ENCODE results near the gene CDK5RAP2.

Gene CDK5RAP2

DNA sequence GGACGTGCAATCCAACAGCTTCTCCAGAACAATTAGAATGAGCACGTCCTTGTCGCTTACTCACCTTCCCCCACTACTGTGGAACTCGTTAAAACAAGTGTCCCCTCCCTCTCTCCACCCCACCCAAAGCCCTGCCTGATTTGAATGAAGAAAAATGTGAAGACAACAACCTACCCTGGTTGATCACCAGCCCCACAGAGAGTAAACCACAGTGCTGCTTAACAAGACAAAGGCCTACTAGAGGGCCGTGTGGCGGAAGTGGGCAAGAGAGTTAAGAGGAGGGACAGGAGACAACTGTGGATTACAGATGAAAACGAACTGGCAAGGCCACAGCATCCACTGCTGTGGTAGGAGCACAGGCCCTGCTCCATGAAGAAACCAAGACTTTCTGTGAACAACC is 51.1 kb downstream of the CDK5RAP2 start:
- TF ChIP-seq EZH2phosphoT487 (IDR thresholded peaks at IDR 0.05; ENCODE audit: borderline replicate concordance) = no peak
- TF ChIP-seq, protein P1, sequence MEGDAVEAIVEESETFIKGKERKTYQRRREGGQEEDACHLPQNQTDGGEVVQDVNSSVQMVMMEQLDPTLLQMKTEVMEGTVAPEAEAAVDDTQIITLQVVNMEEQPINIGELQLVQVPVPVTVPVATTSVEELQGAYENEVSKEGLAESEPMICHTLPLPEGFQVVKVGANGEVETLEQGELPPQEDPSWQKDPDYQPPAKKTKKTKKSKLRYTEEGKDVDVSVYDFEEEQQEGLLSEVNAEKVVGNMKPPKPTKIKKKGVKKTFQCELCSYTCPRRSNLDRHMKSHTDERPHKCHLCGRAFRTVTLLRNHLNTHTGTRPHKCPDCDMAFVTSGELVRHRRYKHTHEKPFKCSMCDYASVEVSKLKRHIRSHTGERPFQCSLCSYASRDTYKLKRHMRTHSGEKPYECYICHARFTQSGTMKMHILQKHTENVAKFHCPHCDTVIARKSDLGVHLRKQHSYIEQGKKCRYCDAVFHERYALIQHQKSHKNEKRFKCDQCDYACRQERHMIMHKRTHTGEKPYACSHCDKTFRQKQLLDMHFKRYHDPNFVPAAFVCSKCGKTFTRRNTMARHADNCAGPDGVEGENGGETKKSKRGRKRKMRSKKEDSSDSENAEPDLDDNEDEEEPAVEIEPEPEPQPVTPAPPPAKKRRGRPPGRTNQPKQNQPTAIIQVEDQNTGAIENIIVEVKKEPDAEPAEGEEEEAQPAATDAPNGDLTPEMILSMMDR (conservative IDR thresholded peaks at IDR 0.05; ENCODE audit: low read length) = no peak
- H4K20me1 ChIP-seq (ENCODE audit: insufficient read depth, low read length, poor library complexity, severe bottlenecking) = no peaks in the 10 kb centered on the region
- H3K27me3 ChIP-seq (ENCODE audit: insufficient read depth, low read length, poor library complexity, severe bottlenecking) = no peaks in the 10 kb centered on the region
- peaks cover 97% of the 10 kb centered on the region for H3K36me3 ChIP-seq (ENCODE audit: insufficient read depth, low read length)
- no peaks in the 10 kb centered on the region for H3K9me3 ChIP-seq (ENCODE audit: insufficient read depth, low read depth, low read length)
- no peak overlapping the region for H3K9ac ChIP-seq (ENCODE audit: low read depth, low read length, poor library complexity, severe bottlenecking)
- no peak overlapping the region for H3K4me3 ChIP-seq (ENCODE audit: low read length, poor library complexity, severe bottlenecking)
- H3K79me2 ChIP-seq (ENCODE audit: insufficient read depth, low read length) = no peaks in the 10 kb centered on the region
- no peaks in the 10 kb centered on the region for H3F3A ChIP-seq (ENCODE audit: low read depth)
- H3K4me2 ChIP-seq (ENCODE audit: low read depth, low read length, poor library complexity, severe bottlenecking) = no peak overlapping the region
- no peak overlapping the region for H2AFZ ChIP-seq (ENCODE audit: low read length)
- H3K9me2 ChIP-seq (replicated peaks; ENCODE audit: low read depth, low read length) = no peaks in the 10 kb centered on the region
- no peaks in the 10 kb centered on the region for H3K4me1 ChIP-seq (ENCODE audit: insufficient read depth, low read length, poor library complexity, severe bottlenecking)

- H3K9ac ChIP-seq (ENCODE audit: low read depth, low read length, poor library complexity, severe bottlenecking) = no peak overlapping the region
- H3K9me3 ChIP-seq (ENCODE audit: insufficient read depth, low read depth, low read length) = no peaks in the 10 kb centered on the region
- peaks cover 97% of the 10 kb centered on the region for H3K36me3 ChIP-seq (ENCODE audit: insufficient read depth, low read length)
- H4K20me1 ChIP-seq (ENCODE audit: insufficient read depth, low read length, poor library complexity, severe bottlenecking) = no peaks in the 10 kb centered on the region
- H3K27me3 ChIP-seq (ENCODE audit: insufficient read depth, low read length, poor library complexity, severe bottlenecking) = no peaks in the 10 kb centered on the region
- no peaks in the 10 kb centered on the region for H3K9me2 ChIP-seq (replicated peaks; ENCODE audit: low read depth, low read length)
- H3K4me3 ChIP-seq (ENCODE audit: low read length, poor library complexity, severe bottlenecking) = no peak overlapping the region
- H3K4me2 ChIP-seq (ENCODE audit: low read depth, low read length, poor library complexity, severe bottlenecking) = no peak overlapping the region
- TF ChIP-seq, protein P1 (conservative IDR thresholded peaks at IDR 0.05; ENCODE audit: low read length) = no peak
- TF ChIP-seq EZH2phosphoT487 (IDR thresholded peaks at IDR 0.05; ENCODE audit: borderline replicate concordance) = no peak
- no peaks in the 10 kb centered on the region for H3F3A ChIP-seq (ENCODE audit: low read depth)
- no peaks in the 10 kb centered on the region for H3K4me1 ChIP-seq (ENCODE audit: insufficient read depth, low read length, poor library complexity, severe bottlenecking)
- no peaks in the 10 kb centered on the region for H3K79me2 ChIP-seq (ENCODE audit: insufficient read depth, low read length)
- H2AFZ ChIP-seq (ENCODE audit: low read length) = no peak overlapping the region
Measured at GRCh38 chr9:120528327-120528726, 51.6 kb downstream of the CDK5RAP2 start.

GRCh38 chr9:120526534-120526933 is 53.4 kb downstream of the CDK5RAP2 start:
- Histone ChIP-seq H3F3A (ENCODE audit: low read depth) (no peaks in the 10 kb centered on the region), H3K4me2 (ENCODE audit: low read depth, low read length, poor library complexity, severe bottlenecking) (no peak overlapping the region), H3K79me2 (ENCODE audit: insufficient read depth, low read length) (no peaks in the 10 kb centered on the region), H3K9me3 (ENCODE audit: insufficient read depth, low read depth, low read length) (no peaks in the 10 kb centered on the region), H2AFZ (ENCODE audit: low read length) (no peak overlapping the region), H3K4me3 (ENCODE audit: low read length, poor library complexity, severe bottlenecking) (no peak overlapping the region), H3K9ac (ENCODE audit: low read depth, low read length, poor library complexity, severe bottlenecking) (no peak overlapping the region), H3K9me2 (replicated peaks; ENCODE audit: low read depth, low read length) (no peaks in the 10 kb centered on the region), H3K36me3 (ENCODE audit: insufficient read depth, low read length) (peaks cover 95% of the 10 kb centered on the region), H3K27me3 (ENCODE audit: insufficient read depth, low read length, poor library complexity, severe bottlenecking) (no peaks in the 10 kb centered on the region), H3K4me1 (ENCODE audit: insufficient read depth, low read length, poor library complexity, severe bottlenecking) (no peaks in the 10 kb centered on the region), H4K20me1 (ENCODE audit: insufficient read depth, low read length, poor library complexity, severe bottlenecking) (no peaks in the 10 kb centered on the region)
- TF ChIP-seq, protein P1 (conservative IDR thresholded peaks at IDR 0.05; ENCODE audit: low read length) = no peak
- no peak for TF ChIP-seq EZH2phosphoT487 (IDR thresholded peaks at IDR 0.05; ENCODE audit: borderline replicate concordance)
